WTC11 (cell line): Measurements from ENCODE around the gene TMEFF2. TPM values are rescaled to one million over a fixed set of nuclear protein-coding genes. Genes with fewer than 3 reads are reported as not detected.

Experiments used
- ATAC-seq: fragments of 200-7000 bp; cut with Tn5 transposase; 2 replicates; pipeline ENCODE4 v1.10.0; 2021; ENCODE audit warnings: mild to moderate bottlenecking, moderate library complexity
- CTCF ChIA-PET: fragments of 300-600 bp; sonication (Branson Sonifier 250); formaldehyde crosslinking; loops from one replicate; lab custom pipeline; 2021; ENCODE audit warnings: antibody characterized with exemption; lab: Charles Lee
- POLR2A ChIA-PET: fragments of 350-600 bp; sonication (Branson Sonifier 250); formaldehyde crosslinking; loops from one replicate; lab custom pipeline; 2021; ENCODE audit warnings: antibody characterized with exemption; lab: Charles Lee
- DNase-seq: peaks from one replicate; pipeline ENCODE4 v3.0.0; 2021; ENCODE audit warnings: low spot score
- H3K27ac Mint-ChIP-seq: 2 replicates; pipeline ENCODE4 v1.8.0; 2021; ENCODE audit warnings: mixed read lengths
- H3K27me3 Mint-ChIP-seq: 2 replicates; pipeline ENCODE4 v1.8.0; 2021; ENCODE audit warnings: low read depth, mild to moderate bottlenecking, moderate library complexity, mixed read lengths
- H3K36me3 Mint-ChIP-seq: 2 replicates; pipeline ENCODE4 v1.8.0; 2021; ENCODE audit warnings: mixed read lengths
- H3K4me1 Mint-ChIP-seq: 2 replicates; pipeline ENCODE4 v1.8.0; 2022; ENCODE audit warnings: mixed read lengths
- H3K4me3 Mint-ChIP-seq: 2 replicates; pipeline ENCODE4 v1.8.0; 2021; ENCODE audit warnings: mild to moderate bottlenecking, moderate library complexity, mixed read lengths
- H3K9me3 Mint-ChIP-seq: 2 replicates; pipeline ENCODE4 v1.8.0; 2021; ENCODE audit warnings: mixed read lengths
- CREM ChIP-seq: sonication (generic); formaldehyde crosslinking; IDR thresholded peaks from 2 replicates; pipeline ENCODE4 v1.8.1; 2022; ENCODE audit warnings: mild to moderate bottlenecking, missing genetic modification reagents, moderate library complexity
- ELF4 ChIP-seq: sonication (generic); formaldehyde crosslinking; IDR thresholded peaks from 2 replicates; pipeline ENCODE4 v1.8.1; 2022; ENCODE audit warnings: low read depth, mild to moderate bottlenecking, moderate library complexity, missing genetic modification reagents
- GTF2I ChIP-seq: fragments of 250-450 bp; sonication (Bioruptor Pico); conservative IDR thresholded peaks from 2 replicates; pipeline ENCODE4 v1.4.0; 2021; ENCODE audit warnings: mild to moderate bottlenecking
- IRF2 ChIP-seq: sonication (generic); formaldehyde crosslinking; IDR thresholded peaks from 2 replicates; pipeline ENCODE4 v1.8.0; 2022; ENCODE audit warnings: low read depth, missing genetic modification reagents, borderline replicate concordance
- PRRX2 ChIP-seq: fragments of 250-450 bp; sonication (Bioruptor Pico); IDR thresholded peaks from 2 replicates; pipeline ENCODE4 v1.8.0; 2021; ENCODE audit warnings: mild to moderate bottlenecking
- RELA ChIP-seq: sonication (generic); formaldehyde crosslinking; IDR thresholded peaks from 2 replicates; pipeline ENCODE4 v1.8.1; 2022; ENCODE audit warnings: missing genetic modification reagents, mild to moderate bottlenecking, borderline replicate concordance
- RORB ChIP-seq: fragments of 250-450 bp; sonication (Bioruptor Pico); IDR thresholded peaks from 2 replicates; pipeline ENCODE4 v1.9.0; 2021; ENCODE audit warnings: mild to moderate bottlenecking
- SMAD3 ChIP-seq: sonication (generic); formaldehyde crosslinking; IDR thresholded peaks from 2 replicates; pipeline ENCODE4 v1.8.0; 2022; ENCODE audit warnings: missing genetic modification reagents, mild to moderate bottlenecking, borderline replicate concordance
- ZNF219 ChIP-seq: sonication (generic); formaldehyde crosslinking; IDR thresholded peaks from 2 replicates; pipeline ENCODE4 v1.8.0; 2023; ENCODE audit warnings: missing genetic modification reagents, mild to moderate bottlenecking, borderline replicate concordance
- ZNF396 ChIP-seq: fragments of 250-450 bp; sonication (Bioruptor Pico); IDR thresholded peaks from 2 replicates; pipeline ENCODE4 v1.8.0; 2021; ENCODE audit warnings: mild to moderate bottlenecking, moderate library complexity, borderline replicate concordance
- ZNF671 ChIP-seq: fragments of 250-450 bp; sonication (Bioruptor Pico); IDR thresholded peaks from 2 replicates; pipeline ENCODE4 v1.8.0; 2021; ENCODE audit warnings: mild to moderate bottlenecking
- total RNA-seq: library from RNA; stranded (reverse); gene quantifications from 3 replicates; pipeline ENCODE4 v1.2.3, GENCODE V29; 2021
- TF ChIP-seq, protein P1 (sequence below): sonication (generic); formaldehyde crosslinking; IDR thresholded peaks from 2 replicates; pipeline ENCODE4 v1.8.1; 2023; ENCODE audit warnings: mild to moderate bottlenecking, missing genetic modification reagents, borderline replicate concordance
- TF ChIP-seq, protein P2 (sequence below): fragments of 250-450 bp; sonication (Bioruptor Pico); IDR thresholded peaks from 2 replicates; pipeline ENCODE4 v2.1.2; 2022; ENCODE audit warnings: mild to moderate bottlenecking, moderate library complexity
- TF ChIP-seq, protein P3 (sequence below): sonication (generic); formaldehyde crosslinking; IDR thresholded peaks from 2 replicates; pipeline ENCODE4 v1.8.0; 2022; ENCODE audit warnings: mild to moderate bottlenecking, missing genetic modification reagents
- TF ChIP-seq, protein P4 (sequence below): fragments of 250-450 bp; sonication (Bioruptor Pico); IDR thresholded peaks from 2 replicates; pipeline ENCODE4 v1.9.0; 2021; ENCODE audit warnings: mild to moderate bottlenecking, borderline replicate concordance
- TF ChIP-seq, protein P5 (sequence below): sonication (generic); formaldehyde crosslinking; IDR thresholded peaks from 2 replicates; pipeline ENCODE4 v1.8.1; 2023; ENCODE audit warnings: mild to moderate bottlenecking, missing genetic modification reagents
- TF ChIP-seq, protein P6 (sequence below): sonication (generic); formaldehyde crosslinking; IDR thresholded peaks from 2 replicates; pipeline ENCODE4 v1.8.1; 2022; ENCODE audit warnings: low read depth, missing genetic modification reagents, borderline replicate concordance

The TMEFF2 gene
- total RNA-seq, 1 experiment from 2014 or later = 2.3 TPM

DNA sequence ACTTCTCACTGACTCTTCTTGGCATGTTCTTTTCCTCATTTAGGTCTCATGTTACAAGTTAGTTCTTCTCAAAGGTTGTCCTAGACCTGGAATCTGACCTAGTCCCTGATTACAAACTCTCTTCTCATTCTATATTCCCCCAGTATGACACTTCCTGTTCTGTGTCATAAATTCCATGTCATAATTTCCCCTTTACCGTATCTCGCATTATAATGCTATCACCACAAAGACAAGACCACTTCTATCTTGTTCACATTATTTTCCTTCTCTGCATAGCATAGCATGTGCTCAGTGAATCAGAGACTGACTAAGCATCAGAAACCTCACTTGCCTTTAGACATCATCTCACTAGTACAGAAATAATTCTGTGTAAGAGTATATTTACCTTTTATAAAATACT, 284.2 kb downstream of the TMEFF2 start (continued):
- TF ChIP-seq, protein P1, sequence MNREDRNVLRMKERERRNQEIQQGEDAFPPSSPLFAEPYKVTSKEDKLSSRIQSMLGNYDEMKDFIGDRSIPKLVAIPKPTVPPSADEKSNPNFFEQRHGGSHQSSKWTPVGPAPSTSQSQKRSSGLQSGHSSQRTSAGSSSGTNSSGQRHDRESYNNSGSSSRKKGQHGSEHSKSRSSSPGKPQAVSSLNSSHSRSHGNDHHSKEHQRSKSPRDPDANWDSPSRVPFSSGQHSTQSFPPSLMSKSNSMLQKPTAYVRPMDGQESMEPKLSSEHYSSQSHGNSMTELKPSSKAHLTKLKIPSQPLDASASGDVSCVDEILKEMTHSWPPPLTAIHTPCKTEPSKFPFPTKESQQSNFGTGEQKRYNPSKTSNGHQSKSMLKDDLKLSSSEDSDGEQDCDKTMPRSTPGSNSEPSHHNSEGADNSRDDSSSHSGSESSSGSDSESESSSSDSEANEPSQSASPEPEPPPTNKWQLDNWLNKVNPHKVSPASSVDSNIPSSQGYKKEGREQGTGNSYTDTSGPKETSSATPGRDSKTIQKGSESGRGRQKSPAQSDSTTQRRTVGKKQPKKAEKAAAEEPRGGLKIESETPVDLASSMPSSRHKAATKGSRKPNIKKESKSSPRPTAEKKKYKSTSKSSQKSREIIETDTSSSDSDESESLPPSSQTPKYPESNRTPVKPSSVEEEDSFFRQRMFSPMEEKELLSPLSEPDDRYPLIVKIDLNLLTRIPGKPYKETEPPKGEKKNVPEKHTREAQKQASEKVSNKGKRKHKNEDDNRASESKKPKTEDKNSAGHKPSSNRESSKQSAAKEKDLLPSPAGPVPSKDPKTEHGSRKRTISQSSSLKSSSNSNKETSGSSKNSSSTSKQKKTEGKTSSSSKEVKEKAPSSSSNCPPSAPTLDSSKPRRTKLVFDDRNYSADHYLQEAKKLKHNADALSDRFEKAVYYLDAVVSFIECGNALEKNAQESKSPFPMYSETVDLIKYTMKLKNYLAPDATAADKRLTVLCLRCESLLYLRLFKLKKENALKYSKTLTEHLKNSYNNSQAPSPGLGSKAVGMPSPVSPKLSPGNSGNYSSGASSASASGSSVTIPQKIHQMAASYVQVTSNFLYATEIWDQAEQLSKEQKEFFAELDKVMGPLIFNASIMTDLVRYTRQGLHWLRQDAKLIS (CRISPR knock-in tag) = no peak
- TF ChIP-seq, protein P2, sequence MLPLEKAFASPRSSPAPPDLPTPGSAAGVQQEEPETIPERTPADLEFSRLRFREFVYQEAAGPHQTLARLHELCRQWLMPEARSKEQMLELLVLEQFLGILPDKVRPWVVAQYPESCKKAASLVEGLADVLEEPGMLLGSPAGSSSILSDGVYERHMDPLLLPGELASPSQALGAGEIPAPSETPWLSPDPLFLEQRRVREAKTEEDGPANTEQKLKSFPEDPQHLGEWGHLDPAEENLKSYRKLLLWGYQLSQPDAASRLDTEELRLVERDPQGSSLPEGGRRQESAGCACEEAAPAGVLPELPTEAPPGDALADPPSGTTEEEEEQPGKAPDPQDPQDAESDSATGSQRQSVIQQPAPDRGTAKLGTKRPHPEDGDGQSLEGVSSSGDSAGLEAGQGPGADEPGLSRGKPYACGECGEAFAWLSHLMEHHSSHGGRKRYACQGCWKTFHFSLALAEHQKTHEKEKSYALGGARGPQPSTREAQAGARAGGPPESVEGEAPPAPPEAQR (CRISPR knock-in tag) = no peak
- TF ChIP-seq ZNF219 (CRISPR knock-in tag) = no peak

DNA sequence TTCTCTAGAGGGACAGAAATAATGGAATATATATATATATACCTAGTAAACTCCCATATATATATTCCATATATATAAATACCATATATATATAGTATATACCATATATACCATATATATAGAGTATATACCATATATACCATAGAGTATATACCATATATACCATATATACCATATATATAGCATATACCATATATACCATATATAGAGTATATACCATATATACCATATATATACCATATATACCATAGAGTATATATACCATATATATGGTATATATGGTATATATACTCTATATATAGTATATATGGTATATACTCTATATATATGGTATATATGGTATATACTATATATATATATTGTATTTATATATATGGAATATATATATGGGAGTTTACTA, 285.9 kb downstream of the TMEFF2 start:
- Mint-ChIP-seq H3K27me3 (no peaks in the 10 kb centered on the region), H3K36me3 (no peaks in the 10 kb centered on the region), H3K4me3 (no peak overlapping the region), H3K9me3 (no peaks in the 10 kb centered on the region), H3K27ac (no peak overlapping the region), H3K4me1 (peaks cover 51% of the 10 kb centered on the region)
- POLR2A ChIA-PET = no interaction called here
- ATAC-seq (no peak), DNase-seq (no peak)
- CTCF ChIA-PET = no interaction called here
- TF ChIP-seq, protein P3, sequence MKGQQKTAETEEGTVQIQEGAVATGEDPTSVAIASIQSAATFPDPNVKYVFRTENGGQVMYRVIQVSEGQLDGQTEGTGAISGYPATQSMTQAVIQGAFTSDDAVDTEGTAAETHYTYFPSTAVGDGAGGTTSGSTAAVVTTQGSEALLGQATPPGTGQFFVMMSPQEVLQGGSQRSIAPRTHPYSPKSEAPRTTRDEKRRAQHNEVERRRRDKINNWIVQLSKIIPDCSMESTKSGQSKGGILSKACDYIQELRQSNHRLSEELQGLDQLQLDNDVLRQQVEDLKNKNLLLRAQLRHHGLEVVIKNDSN (CRISPR knock-in tag) = no peak
- TF ChIP-seq ELF4 (CRISPR knock-in tag) (no peak), ZNF396 (no peak), IRF2 (no peak), GTF2I (CRISPR knock-in tag) (no peak), RORB (no peak), RELA (CRISPR knock-in tag) (no peak), SMAD3 (no peak), CREM (no peak), ZNF671 (CRISPR knock-in tag) (no peak)
- TF ChIP-seq, protein P4, sequence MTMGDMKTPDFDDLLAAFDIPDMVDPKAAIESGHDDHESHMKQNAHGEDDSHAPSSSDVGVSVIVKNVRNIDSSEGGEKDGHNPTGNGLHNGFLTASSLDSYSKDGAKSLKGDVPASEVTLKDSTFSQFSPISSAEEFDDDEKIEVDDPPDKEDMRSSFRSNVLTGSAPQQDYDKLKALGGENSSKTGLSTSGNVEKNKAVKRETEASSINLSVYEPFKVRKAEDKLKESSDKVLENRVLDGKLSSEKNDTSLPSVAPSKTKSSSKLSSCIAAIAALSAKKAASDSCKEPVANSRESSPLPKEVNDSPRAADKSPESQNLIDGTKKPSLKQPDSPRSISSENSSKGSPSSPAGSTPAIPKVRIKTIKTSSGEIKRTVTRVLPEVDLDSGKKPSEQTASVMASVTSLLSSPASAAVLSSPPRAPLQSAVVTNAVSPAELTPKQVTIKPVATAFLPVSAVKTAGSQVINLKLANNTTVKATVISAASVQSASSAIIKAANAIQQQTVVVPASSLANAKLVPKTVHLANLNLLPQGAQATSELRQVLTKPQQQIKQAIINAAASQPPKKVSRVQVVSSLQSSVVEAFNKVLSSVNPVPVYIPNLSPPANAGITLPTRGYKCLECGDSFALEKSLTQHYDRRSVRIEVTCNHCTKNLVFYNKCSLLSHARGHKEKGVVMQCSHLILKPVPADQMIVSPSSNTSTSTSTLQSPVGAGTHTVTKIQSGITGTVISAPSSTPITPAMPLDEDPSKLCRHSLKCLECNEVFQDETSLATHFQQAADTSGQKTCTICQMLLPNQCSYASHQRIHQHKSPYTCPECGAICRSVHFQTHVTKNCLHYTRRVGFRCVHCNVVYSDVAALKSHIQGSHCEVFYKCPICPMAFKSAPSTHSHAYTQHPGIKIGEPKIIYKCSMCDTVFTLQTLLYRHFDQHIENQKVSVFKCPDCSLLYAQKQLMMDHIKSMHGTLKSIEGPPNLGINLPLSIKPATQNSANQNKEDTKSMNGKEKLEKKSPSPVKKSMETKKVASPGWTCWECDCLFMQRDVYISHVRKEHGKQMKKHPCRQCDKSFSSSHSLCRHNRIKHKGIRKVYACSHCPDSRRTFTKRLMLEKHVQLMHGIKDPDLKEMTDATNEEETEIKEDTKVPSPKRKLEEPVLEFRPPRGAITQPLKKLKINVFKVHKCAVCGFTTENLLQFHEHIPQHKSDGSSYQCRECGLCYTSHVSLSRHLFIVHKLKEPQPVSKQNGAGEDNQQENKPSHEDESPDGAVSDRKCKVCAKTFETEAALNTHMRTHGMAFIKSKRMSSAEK (CRISPR knock-in tag) = no peak

DNA sequence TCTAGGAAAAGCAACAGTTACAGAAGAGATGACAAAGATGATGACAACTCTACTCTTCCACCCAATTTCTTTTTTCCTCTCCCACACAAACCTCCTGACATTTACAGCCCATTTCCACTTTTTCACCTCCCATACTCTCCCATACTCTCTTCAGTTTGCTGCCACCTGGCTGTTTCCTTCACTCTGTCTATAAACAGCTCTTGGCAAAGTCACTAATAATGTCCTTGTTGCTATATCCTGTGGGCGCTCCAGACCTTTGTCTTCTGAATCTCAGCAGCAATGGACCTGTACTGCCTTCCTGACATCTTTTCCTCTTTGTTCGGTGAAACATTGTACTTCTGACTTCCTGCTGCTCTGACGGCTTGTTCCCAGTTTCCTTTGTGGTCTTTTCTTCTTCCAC, 287.2 kb downstream of the TMEFF2 start:
- ChIA-PET POLR2A (no interaction called here), CTCF (interaction anchor here (1.1 to 1.3 kb wide), 2 partner anchors 37 to 38 kb away, joined by 3 to 5 read pairs; no protein-coding TSS in a partner anchor)
- ATAC-seq (peak; percentile 60), DNase-seq (no peak)
- Mint-ChIP-seq H3K4me1 (peaks cover 38% of the 10 kb centered on the region), H3K36me3 (peaks cover 4% of the 10 kb centered on the region; the same call in 1 of the 2 replicates), H3K27ac (peak overlapping the region; percentile 0; the same call in 1 of the 2 replicates), H3K4me3 (no peak overlapping the region), H3K27me3 (no peaks in the 10 kb centered on the region), H3K9me3 (peaks cover 8% of the 10 kb centered on the region)
- TF ChIP-seq, protein P5, sequence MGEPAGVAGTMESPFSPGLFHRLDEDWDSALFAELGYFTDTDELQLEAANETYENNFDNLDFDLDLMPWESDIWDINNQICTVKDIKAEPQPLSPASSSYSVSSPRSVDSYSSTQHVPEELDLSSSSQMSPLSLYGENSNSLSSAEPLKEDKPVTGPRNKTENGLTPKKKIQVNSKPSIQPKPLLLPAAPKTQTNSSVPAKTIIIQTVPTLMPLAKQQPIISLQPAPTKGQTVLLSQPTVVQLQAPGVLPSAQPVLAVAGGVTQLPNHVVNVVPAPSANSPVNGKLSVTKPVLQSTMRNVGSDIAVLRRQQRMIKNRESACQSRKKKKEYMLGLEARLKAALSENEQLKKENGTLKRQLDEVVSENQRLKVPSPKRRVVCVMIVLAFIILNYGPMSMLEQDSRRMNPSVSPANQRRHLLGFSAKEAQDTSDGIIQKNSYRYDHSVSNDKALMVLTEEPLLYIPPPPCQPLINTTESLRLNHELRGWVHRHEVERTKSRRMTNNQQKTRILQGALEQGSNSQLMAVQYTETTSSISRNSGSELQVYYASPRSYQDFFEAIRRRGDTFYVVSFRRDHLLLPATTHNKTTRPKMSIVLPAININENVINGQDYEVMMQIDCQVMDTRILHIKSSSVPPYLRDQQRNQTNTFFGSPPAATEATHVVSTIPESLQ (CRISPR knock-in tag) = no peak
- TF ChIP-seq, protein P6, sequence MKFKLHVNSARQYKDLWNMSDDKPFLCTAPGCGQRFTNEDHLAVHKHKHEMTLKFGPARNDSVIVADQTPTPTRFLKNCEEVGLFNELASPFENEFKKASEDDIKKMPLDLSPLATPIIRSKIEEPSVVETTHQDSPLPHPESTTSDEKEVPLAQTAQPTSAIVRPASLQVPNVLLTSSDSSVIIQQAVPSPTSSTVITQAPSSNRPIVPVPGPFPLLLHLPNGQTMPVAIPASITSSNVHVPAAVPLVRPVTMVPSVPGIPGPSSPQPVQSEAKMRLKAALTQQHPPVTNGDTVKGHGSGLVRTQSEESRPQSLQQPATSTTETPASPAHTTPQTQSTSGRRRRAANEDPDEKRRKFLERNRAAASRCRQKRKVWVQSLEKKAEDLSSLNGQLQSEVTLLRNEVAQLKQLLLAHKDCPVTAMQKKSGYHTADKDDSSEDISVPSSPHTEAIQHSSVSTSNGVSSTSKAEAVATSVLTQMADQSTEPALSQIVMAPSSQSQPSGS = no peak
- no peak for TF ChIP-seq PRRX2 (CRISPR knock-in tag)
